K562 (cell line): ENCODE measurements around the gene VTA1. TPM values are rescaled to one million over a fixed set of nuclear protein-coding genes. Genes with fewer than 3 reads are reported as not detected.
A peak's percentile ranks its signal among the peaks of the same experiment; 100 is the strongest.

Experiments
- ATAC-seq: fragments of 200-7000 bp; cut with Tn5 transposase; 3 replicates; pipeline ENCODE4 v1.9.1; 2020; ENCODE audit warnings: moderate library complexity
- BruUV-seq: library from RNA; stranded (reverse); fragments of 400-500 nt; replicated peaks from 2 replicates; lab custom pipeline; 2021; lab: Mats Ljungman, UMichigan
- CTCF ChIA-PET: fragments of 300-600 bp; formaldehyde crosslinking; extraction: SDS; loops from one replicate; lab custom pipeline; 2021; ENCODE audit warnings: low intra/inter-chr PET ratio; lab: Yijun Ruan, JAX
- POLR2A ChIA-PET: fragments of 300-600, 350-650 bp; sonication (Branson Sonifier 250); formaldehyde crosslinking; extraction: SDS; loops from one replicate; lab custom pipeline; 2021; ENCODE audit warnings: antibody characterized with exemption, inconsistent platforms; lab: Yijun Ruan, JAX
- DNase-seq, 4 experiments: peaks; one replicate each; pipeline versions ENCODE4 v3.0.0 to v3.0.0-alpha.2; 2011 to 2018; ENCODE audit warnings: low spot score in 3 of 4, mixed read lengths in 3 of 4; ENCODE audit errors: extremely low read depth in 1 of 4
- FAIRE-seq: peaks from 2 replicates; lab custom pipeline; 2011; peaks lifted over from hg19 to GRCh38; lab: Jason Lieb, UNC
- H2AFZ ChIP-seq: 2 replicates; pipeline ENCODE4 v1.6.0; 2011; ENCODE audit warnings: low read depth, low read length, control low read depth, inconsistent platforms
- H3K27ac ChIP-seq: fragments of 200-600 bp; 3 replicates; pipeline ENCODE4 v1.8.0; 2011; ENCODE audit warnings: low read depth, mild to moderate bottlenecking, control low read depth, inconsistent platforms, low read length, moderate library complexity, mixed read lengths; ENCODE audit errors: extremely low read depth
- H3K27me3 ChIP-seq, 2 experiments: fragments of 300-600 bp in 1 of 2; 2 replicates in 1 of 2; 3 replicates in 1 of 2; pipeline versions ENCODE4 v1.6.0 to v1.8.0; 2011; ENCODE audit warnings: inconsistent platforms in 2 of 2, low read length in 2 of 2, mild to moderate bottlenecking in 1 of 2, mixed read lengths in 1 of 2, moderate library complexity in 1 of 2; ENCODE audit not compliant: control insufficient read depth in 2 of 2, insufficient read depth in 2 of 2
- H3K36me3 ChIP-seq: fragments of 300-600 bp; 3 replicates; pipeline ENCODE4 v1.8.0; 2011; ENCODE audit warnings: mild to moderate bottlenecking, low read length, inconsistent platforms; ENCODE audit not compliant: control insufficient read depth, insufficient read depth
- H3K4me1 ChIP-seq, 2 experiments: fragments of 200-600 bp in 1 of 2; replicated peaks in 1 of 2; 2 replicates in 1 of 2; 3 replicates in 1 of 2; pipeline versions ENCODE4 v1.5.1 to v1.8.0; 2011; ENCODE audit warnings: inconsistent platforms in 2 of 2, low read length in 2 of 2, mild to moderate bottlenecking in 1 of 2, mixed read lengths in 1 of 2, moderate library complexity in 1 of 2; ENCODE audit not compliant: control insufficient read depth in 2 of 2, insufficient read depth in 2 of 2
- H3K4me2 ChIP-seq: 2 replicates; pipeline ENCODE4 v1.6.1; 2011; ENCODE audit warnings: low read length, control low read depth, inconsistent platforms, mixed read lengths; ENCODE audit not compliant: insufficient read depth
- H3K4me3 ChIP-seq: fragments of 200-600 bp; sonication (generic), shearing (Covaris generic); 2 replicates; pipeline ENCODE4 v1.5.1; 2016; ENCODE audit warnings: control low read depth, inconsistent platforms
- H3K79me2 ChIP-seq: fragments of 200-600 bp; 3 replicates; pipeline ENCODE4 v1.8.0; 2011; ENCODE audit warnings: low read length, inconsistent platforms; ENCODE audit not compliant: control insufficient read depth, insufficient read depth
- H3K9ac ChIP-seq, 2 experiments: 2 replicates each; pipeline versions ENCODE4 v1.6.0 to v1.6.1; 2011; ENCODE audit warnings: low read depth in 2 of 2, low read length in 2 of 2, control low read depth in 1 of 2, inconsistent platforms in 1 of 2, mild to moderate bottlenecking in 1 of 2, mixed read lengths in 1 of 2; ENCODE audit not compliant: insufficient read depth in 1 of 2
- H3K9me1 ChIP-seq: one replicate; pipeline ENCODE4 v1.6.0; 2011; ENCODE audit warnings: inconsistent platforms, mild to moderate bottlenecking, low read length, moderate library complexity; ENCODE audit not compliant: control insufficient read depth, insufficient read depth
- H3K9me3 ChIP-seq: replicated peaks from 2 replicates; pipeline ENCODE4 v1.5.1; 2011; ENCODE audit warnings: low read depth, low read length, inconsistent platforms; ENCODE audit not compliant: control insufficient read depth, insufficient read depth
- H4K20me1 ChIP-seq: replicated peaks from 2 replicates; pipeline ENCODE4 v1.6.1; 2011; ENCODE audit warnings: low read length, inconsistent platforms, mixed read lengths; ENCODE audit not compliant: control insufficient read depth, insufficient read depth
- FOS ChIP-seq: IDR thresholded peaks from 3 replicates; pipeline ENCODE4 v1.6.1; 2011; ENCODE audit not compliant: insufficient read length; ENCODE audit errors: extremely low read depth
- KDM2B ChIP-seq: fragments of 250-450 bp; sonication (Bioruptor Pico); IDR thresholded peaks from 2 replicates; pipeline ENCODE4 v1.8.0; 2021; ENCODE audit warnings: mild to moderate bottlenecking, moderate library complexity
- MEIS2 ChIP-seq: fragments of 450-650 bp; IDR thresholded peaks from 2 replicates; pipeline ENCODE4 v1.6.1; 2014; ENCODE audit warnings: mild to moderate bottlenecking; ENCODE audit not compliant: partially characterized antibody
- NFIC ChIP-seq: fragments of 450-650 bp; IDR thresholded peaks from 2 replicates; pipeline ENCODE4 v1.6.1; 2017; ENCODE audit warnings: mild to moderate bottlenecking, inconsistent platforms
- PBX2 ChIP-seq, 2 experiments: IDR thresholded peaks in 1 of 2; conservative IDR thresholded peaks in 1 of 2; 2 replicates each; pipeline ENCODE4 v1.6.1; 2016; ENCODE audit warnings: low read depth in 2 of 2, mild to moderate bottlenecking in 1 of 2, missing compliant biosample characterization in 1 of 2, missing genetic modification characterization in 1 of 2, moderate library complexity in 1 of 2
- PCBP2 ChIP-seq: fragments of 200-400 bp; formaldehyde crosslinking; IDR thresholded peaks from 2 replicates; pipeline ENCODE4 v1.6.1; 2018; ENCODE audit warnings: low read length, low read depth, mild to moderate bottlenecking, moderate library complexity; ENCODE audit not compliant: poor library complexity, severe bottlenecking
- PKNOX1 ChIP-seq: fragments of 450-650 bp; IDR thresholded peaks from 2 replicates; pipeline ENCODE4 v1.6.1; 2016
- STAT6 ChIP-seq: sonication (generic); formaldehyde crosslinking; IDR thresholded peaks from 2 replicates; pipeline ENCODE4 v1.8.1; 2023; ENCODE audit warnings: mild to moderate bottlenecking, missing genetic modification reagents
- WGBS: fragments of 100-300 bp; shearing (Covaris generic); methylation state at CpG from one replicate; pipeline ENCODE4 v1.1.6; 2016; ENCODE audit warnings: low coverage, mixed read lengths; ENCODE audit not compliant: insufficient coverage; ENCODE audit errors: missing lambda C conversion rate; 5-methylcytosine and 5-hydroxymethylcytosine counted together
- in situ Hi-C: fragments of 300-500 bp; cut with MboI; formaldehyde crosslinking; loops from 4 replicates; pipeline ENCODE4 v1.15.0; 2018; ENCODE audit warnings: inconsistent platforms, mixed read lengths
- intact Hi-C: fragments of 100-400 bp; cut with micrococcal nuclease; formaldehyde crosslinking; loops from 2 replicates; pipeline ENCODE4 v1.14.2; 2022
- polyA plus RNA-seq, 8 experiments: library from polyadenylated mRNA; depleted of rRNA in 4 of 8; stranded (reverse) in 5 of 8; unstranded in 3 of 8; fragments of >200 nt; fragmentation: Nextera tagmentation in 2 of 8; fragmentation: Illumina TruSeq in 1 of 8; extraction: Ambion mirVana in 2 of 8; extraction: Trizol in 1 of 8; gene quantifications; 2 replicates each; pipeline versions ENCODE4 v1.2.1 to v1.2.3, GENCODE V29; 2011 to 2014; ENCODE audit warnings: inconsistent platforms in 1 of 8, missing spikeins in 1 of 8
- total RNA-seq, 7 experiments: library from RNA; depleted of rRNA in 6 of 7; stranded (reverse); fragments of >200 nt in 6 of 7; fragmentation: Illumina TruSeq in 2 of 7; extraction: Trizol in 2 of 7; gene quantifications; 2 replicates each; pipeline versions ENCODE4 v1.2.1 to v1.2.3, GENCODE V29; 2011 to 2021; ENCODE audit warnings: low replicate concordance in 1 of 7

VTA1 gene
- total and polyA plus RNA-seq, 9 of the 15 experiments (the other 6 are each of a cell fraction or from before 2014, with no cell fraction given) = 47.8 to 182 (median 84.6) TPM

DNA sequence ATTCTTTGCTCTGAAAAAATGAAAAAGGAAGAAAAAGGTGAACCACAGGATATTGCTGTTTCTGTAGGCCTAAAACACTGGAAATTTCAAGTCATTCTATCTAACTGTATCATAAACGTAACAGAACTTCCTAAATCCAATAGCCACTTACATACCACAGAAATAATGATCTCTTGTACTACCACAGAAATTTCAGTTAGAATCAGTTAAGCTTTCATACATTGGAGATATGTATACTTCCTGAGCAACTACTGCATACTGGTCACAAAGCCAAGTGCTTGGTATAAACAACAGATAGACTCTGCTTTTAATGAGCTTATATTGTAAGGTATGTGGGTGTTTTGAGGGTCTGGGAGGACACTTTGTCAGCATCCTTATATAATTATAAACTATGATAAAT lies 38.6 kb downstream of the VTA1 start:
- no peak overlapping the region for H3K9ac ChIP-seq
- WGBS = 100% methylated on average over 1 of the region's 1 CpG
- no peak overlapping the region for H3K27ac ChIP-seq
- TF ChIP-seq FOS = no peak
- no peak for TF ChIP-seq KDM2B
- TF ChIP-seq, all 486 proteins: peak for 0
- Histone ChIP-seq H2AFZ (no peak overlapping the region), H3K4me3 (no peak overlapping the region), H3K27me3 (no peaks in the 10 kb centered on the region), H3K9me3 (no peaks in the 10 kb centered on the region), H3K4me1 (no peaks in the 10 kb centered on the region; a peak in 1 of 5 replicates), H3K79me2 (no peaks in the 10 kb centered on the region), H3K4me2 (no peak overlapping the region), H3K36me3 (peaks cover 7% of the 10 kb centered on the region; the same call in 1 of the 3 replicates), H3K9me1 (no peaks in the 10 kb centered on the region), H4K20me1 (no peaks in the 10 kb centered on the region)
- FAIRE-seq = no peak
- intact Hi-C loops (no loop called here), in situ Hi-C loops (no loop called here)
- ChIA-PET CTCF (no interaction called here), POLR2A (interaction anchor here (1.3 kb wide), 1 partner anchor 8 kb away, joined by 5 read pairs; no protein-coding TSS in a partner anchor)
- no peak for ATAC-seq
- BruUV-seq = no TSS peak
- DNase-seq = no peak

DNA sequence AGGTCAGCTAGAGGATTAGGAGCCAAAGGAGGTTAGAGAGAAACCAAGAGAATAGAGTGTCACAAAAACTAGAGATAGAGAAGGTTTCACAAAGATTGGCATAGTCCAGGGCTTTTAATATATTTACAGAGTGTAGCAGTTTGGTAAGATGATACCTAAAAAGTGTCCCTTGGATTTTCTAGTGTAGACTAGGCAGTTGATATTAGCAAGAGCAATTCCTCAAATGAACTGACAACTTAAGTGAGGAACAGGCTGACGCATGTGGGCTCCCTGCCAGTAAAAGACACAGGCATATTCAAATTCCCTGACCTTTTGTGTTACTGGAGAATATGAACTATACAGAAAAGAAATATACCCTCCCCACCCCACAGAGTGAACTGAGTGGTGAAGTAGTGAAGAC lies 40.1 kb downstream of the VTA1 start:
- no peaks in the 10 kb centered on the region; a peak in 1 of 5 replicates for H3K4me1 ChIP-seq
- no peak overlapping the region; the same call in 2 of the 3 replicates for H3K27ac ChIP-seq
- in situ Hi-C loops = no loop called here
- FAIRE-seq = no peak
- no peak overlapping the region for H3K4me3 ChIP-seq
- no peaks in the 10 kb centered on the region for H3K27me3 ChIP-seq
- H3K79me2 ChIP-seq = no peaks in the 10 kb centered on the region
- H2AFZ ChIP-seq = no peak overlapping the region
- H3K9ac ChIP-seq = no peak overlapping the region
- H3K36me3 ChIP-seq = peaks cover 6% of the 10 kb centered on the region; the same call in 1 of the 3 replicates
- peak in 1 of 4 experiments; percentile 14 for DNase-seq
- intact Hi-C loops = no loop called here
- no peak overlapping the region for H3K4me2 ChIP-seq
- ChIA-PET CTCF (no interaction called here), POLR2A (interaction anchor here (1.3 kb wide), 1 partner anchor 9 kb away, joined by 5 read pairs; no protein-coding TSS in a partner anchor)
- no peaks in the 10 kb centered on the region for H4K20me1 ChIP-seq
- WGBS = 32% methylated on average over 1 of the region's 1 CpG
- no TSS peak for BruUV-seq
- ATAC-seq = peak; percentile 49; the same call in 2 of the 3 replicates
- no peaks in the 10 kb centered on the region for H3K9me3 ChIP-seq
- H3K9me1 ChIP-seq = no peaks in the 10 kb centered on the region
- no peak for TF ChIP-seq PCBP2
- TF ChIP-seq MEIS2 = peak; percentile 82
- TF ChIP-seq NFIC = peak; percentile 64
- TF ChIP-seq PKNOX1 = peak; percentile 50
- no peak for TF ChIP-seq PBX2 (CRISPR knock-in tag; IDR thresholded peaks at IDR 0.05; ENCODE audit: low read depth)
- peak; percentile 92 for TF ChIP-seq PBX2 (tag; conservative IDR thresholded peaks at IDR 0.05; ENCODE audit: low read depth)
- no peak for TF ChIP-seq STAT6
